Retinal pigment epithelial cell (primary cell): Measurements from ENCODE around the gene SHROOM1.

Source experiments
- DNase-seq: peaks from one replicate; pipeline ENCODE4 v3.0.0-alpha.2; 2010; ENCODE audit warnings: low read depth
- H3K4me3 ChIP-seq: 2 replicates; pipeline ENCODE4 v1.5.1; 2011; ENCODE audit warnings: mild to moderate bottlenecking, low read length, control low read depth, moderate library complexity
- CTCF ChIP-seq: conservative IDR thresholded peaks from 2 replicates; pipeline ENCODE4 v1.5.1; 2011; ENCODE audit warnings: low read depth, low read length, control low read depth, inconsistent platforms

SHROOM1 gene

GRCh38 chr5:132838516-132839282 is 8.3 kb upstream of the SHROOM1 start:
- no peak overlapping the region for H3K4me3 ChIP-seq
- no peak for TF ChIP-seq CTCF
- no peak for DNase-seq

DNA sequence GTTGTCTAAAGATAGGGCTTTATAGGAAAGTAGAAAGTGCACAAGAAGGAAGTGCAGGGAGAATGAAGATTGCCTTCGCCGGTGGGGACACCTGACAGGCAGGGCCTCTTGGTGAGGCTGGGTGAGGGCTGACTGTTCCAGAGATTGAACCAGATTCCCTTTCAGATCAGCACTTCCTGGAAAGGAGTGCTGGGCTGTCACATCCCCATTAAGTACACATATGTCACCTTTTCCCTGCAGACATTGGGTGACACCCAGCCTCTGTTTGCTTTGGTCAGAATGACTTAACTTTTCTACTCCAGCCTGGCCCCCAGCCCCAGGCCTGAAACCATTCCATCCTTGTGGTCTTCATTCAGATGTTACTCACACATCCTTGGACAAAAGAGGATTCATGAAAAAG is 7.4 kb upstream of the SHROOM1 start:
- no peak for DNase-seq
- TF ChIP-seq CTCF: no peak
- H3K4me3 ChIP-seq: no peak overlapping the region

DNA sequence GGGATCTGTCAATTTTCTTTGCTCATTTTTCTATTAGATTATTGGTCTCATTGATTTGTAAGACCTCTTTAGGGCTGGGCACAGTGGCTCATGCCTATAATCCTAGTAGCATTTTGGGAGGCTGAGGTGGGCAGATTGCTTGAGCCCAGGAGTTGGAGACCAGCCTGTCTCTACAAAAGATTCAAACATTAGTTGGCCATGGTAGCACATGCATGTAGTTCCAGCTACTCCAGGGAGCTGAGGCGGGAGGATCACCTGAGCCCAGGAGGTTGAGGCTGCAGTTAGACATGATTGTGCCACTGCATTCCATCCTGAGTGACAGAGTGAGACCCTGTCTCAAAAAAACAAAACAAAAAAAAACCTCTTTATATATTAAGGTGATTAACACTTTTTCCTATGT is 6.4 kb upstream of the SHROOM1 start:
- DNase-seq: no peak
- H3K4me3 ChIP-seq: no peak overlapping the region
- no peak for TF ChIP-seq CTCF

DNA sequence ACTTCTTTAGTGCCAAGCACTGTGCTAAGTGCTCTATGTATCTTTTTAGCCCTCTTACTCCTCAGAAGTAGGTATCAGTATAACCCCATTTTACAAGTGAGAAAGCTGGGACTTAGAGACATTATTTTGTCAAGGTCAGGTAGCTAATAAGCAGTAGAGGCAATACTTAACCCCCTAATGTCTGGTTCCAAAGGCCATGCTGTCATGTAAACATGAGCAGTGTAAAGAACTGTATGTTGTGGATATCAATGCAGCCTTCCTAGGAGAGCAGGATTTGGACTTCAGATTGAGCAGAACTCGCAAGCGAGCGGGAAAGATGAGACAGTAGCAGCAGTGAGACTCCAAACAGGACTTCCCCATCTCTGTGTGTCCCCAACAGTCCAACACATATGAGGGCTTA is 3.6 kb upstream of the SHROOM1 start:
- TF ChIP-seq CTCF: no peak
- no peak overlapping the region for H3K4me3 ChIP-seq
- DNase-seq: no peak

GRCh38 chr5:132832612-132833011 is 2.2 kb upstream of the SHROOM1 start:
- no peak for TF ChIP-seq CTCF
- DNase-seq: no peak
- no peak overlapping the region for H3K4me3 ChIP-seq

DNA sequence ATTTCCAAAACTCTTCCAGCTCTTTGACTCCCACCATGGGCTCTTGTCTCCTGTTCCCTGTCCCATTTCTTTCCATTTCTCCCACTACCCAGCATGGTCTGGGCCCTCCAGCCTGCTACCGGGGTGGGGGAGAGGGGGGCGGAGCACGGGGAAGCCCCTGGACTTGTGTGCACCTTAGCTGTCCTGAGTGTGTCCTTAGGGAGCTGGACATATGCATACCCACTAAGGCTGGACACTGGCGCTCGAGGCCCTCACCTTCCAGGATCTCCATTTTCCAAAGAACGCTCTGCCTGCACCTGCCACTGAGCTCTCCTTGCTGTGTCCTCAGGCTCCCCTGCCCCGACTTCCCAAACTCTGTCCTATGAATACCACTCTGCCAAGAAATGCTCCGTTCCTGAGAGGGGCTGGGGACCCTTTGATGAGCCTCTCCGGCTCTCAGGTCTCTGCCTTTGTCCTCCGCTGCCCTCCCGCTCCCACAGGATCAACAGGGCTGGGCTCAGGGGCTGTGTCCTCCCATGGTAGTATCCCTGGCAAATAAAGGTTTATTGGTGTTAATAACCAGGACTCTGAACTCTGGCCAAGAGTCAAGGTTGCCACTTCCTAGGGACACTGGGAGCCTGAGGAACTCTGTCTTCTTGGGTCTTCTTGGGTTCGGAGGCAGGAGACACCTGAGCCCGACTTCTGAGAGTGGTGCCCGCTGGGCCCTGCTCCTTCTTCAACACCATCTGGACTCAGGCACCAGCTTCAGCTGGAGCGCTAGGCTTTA is 831 bp upstream of the SHROOM1 start:
- no peak overlapping the region for H3K4me3 ChIP-seq
- DNase-seq: no peak
- no peak for TF ChIP-seq CTCF
